SK-N-SH (cell line): ENCODE results near the gene SYNC.

Experiments
- ELF1 ChIP-seq: IDR thresholded peaks from 2 replicates; pipeline ENCODE4 v1.4.0; 2012
- POLR2AphosphoS5 ChIP-seq: IDR thresholded peaks from 2 replicates; pipeline ENCODE4 v1.6.1; 2012; ENCODE audit warnings: low read depth, low read length
- RCOR1 ChIP-seq: fragments of 150-350 bp; IDR thresholded peaks from 2 replicates; pipeline ENCODE4 v1.6.1; 2017; ENCODE audit warnings: antibody characterized with exemption, low read length

GRCh38 chr1:32718527-32718926, 16.0 kb upstream of the SYNC start:
- no peak for TF ChIP-seq POLR2AphosphoS5
- no peak for TF ChIP-seq RCOR1
- TF ChIP-seq ELF1, result no peak
